ENCODE results near the gene ATP23. TPM values are rescaled to one million over a fixed set of nuclear protein-coding genes. Genes with fewer than 3 reads are reported as not detected.

Gene ATP23
- total RNA-seq, 1 donor from 2014 or later = 8.0 TPM

DNA sequence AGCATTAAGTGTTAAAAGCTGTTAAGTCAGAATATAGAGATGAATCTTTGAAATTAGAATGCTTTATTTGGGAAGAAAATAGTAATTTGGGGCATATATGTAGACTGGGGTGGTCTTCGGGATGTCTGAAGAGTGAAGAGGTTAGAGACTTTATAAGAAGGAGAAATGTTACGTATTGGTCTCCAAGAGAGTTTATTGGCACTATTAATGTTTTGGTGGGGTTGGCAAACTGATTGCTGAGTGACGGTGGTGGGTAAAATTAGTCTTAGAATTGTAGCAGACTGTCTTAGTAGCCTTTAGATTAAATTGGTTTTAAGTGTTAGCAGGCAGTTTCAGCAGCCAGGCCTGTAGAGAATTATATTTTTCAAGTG is 4.9 kb upstream of the ATP23 start:
- TF ChIP-seq, protein P1, sequence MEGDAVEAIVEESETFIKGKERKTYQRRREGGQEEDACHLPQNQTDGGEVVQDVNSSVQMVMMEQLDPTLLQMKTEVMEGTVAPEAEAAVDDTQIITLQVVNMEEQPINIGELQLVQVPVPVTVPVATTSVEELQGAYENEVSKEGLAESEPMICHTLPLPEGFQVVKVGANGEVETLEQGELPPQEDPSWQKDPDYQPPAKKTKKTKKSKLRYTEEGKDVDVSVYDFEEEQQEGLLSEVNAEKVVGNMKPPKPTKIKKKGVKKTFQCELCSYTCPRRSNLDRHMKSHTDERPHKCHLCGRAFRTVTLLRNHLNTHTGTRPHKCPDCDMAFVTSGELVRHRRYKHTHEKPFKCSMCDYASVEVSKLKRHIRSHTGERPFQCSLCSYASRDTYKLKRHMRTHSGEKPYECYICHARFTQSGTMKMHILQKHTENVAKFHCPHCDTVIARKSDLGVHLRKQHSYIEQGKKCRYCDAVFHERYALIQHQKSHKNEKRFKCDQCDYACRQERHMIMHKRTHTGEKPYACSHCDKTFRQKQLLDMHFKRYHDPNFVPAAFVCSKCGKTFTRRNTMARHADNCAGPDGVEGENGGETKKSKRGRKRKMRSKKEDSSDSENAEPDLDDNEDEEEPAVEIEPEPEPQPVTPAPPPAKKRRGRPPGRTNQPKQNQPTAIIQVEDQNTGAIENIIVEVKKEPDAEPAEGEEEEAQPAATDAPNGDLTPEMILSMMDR (conservative IDR thresholded peaks at IDR 0.05) = no peak
- H3K27me3 Mint-ChIP-seq (ENCODE audit: low read depth) = peaks cover 21% of the 10 kb centered on the region
- no peak for DNase-seq (ENCODE audit: low read depth, low spot score)
- peaks cover 2% of the 10 kb centered on the region for H3K9me3 Mint-ChIP-seq
- H3K27ac Mint-ChIP-seq (ENCODE audit: unreplicated experiment) = no peak overlapping the region
- peaks cover 33% of the 10 kb centered on the region for H3K4me1 Mint-ChIP-seq
- peak overlapping the region; percentile 95 for H3K4me3 Mint-ChIP-seq
- no peaks in the 10 kb centered on the region for H3K36me3 Mint-ChIP-seq (ENCODE audit: low read depth)

DNA sequence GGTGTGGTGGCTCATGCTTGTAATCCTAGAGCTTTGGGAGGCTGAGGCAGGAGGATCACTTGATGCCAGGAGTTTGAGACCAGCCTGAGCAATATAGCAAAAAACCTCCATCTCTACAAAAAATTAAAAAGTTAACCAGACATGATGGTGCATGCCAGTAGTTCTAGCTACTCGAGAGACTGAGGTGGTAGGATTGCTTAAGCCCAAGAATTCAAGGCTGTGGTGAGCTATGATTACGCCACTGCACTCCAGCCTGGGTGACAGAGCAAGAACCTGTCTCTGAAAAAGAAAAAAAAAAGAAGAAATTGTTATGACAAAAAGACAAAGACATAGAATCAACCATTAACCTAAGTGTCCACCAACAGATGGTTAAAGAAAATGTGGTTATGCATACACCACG is 2.1 kb upstream of the ATP23 start:
- H3K9me3 Mint-ChIP-seq = peaks cover 2% of the 10 kb centered on the region
- no peaks in the 10 kb centered on the region for H3K36me3 Mint-ChIP-seq (ENCODE audit: low read depth)
- H3K4me1 Mint-ChIP-seq = peaks cover 44% of the 10 kb centered on the region
- H3K27me3 Mint-ChIP-seq (ENCODE audit: low read depth) = peaks cover 21% of the 10 kb centered on the region
- TF ChIP-seq, protein P1 (conservative IDR thresholded peaks at IDR 0.05) = no peak
- H3K27ac Mint-ChIP-seq (ENCODE audit: unreplicated experiment) = no peak overlapping the region
- no peak for DNase-seq (ENCODE audit: low read depth, low spot score)
- peak overlapping the region; percentile 75 for H3K4me3 Mint-ChIP-seq

GRCh38 chr12:57940052-57940914 is 1.1 kb upstream of the ATP23 start:
- Mint-ChIP-seq H3K36me3 (ENCODE audit: low read depth) (no peaks in the 10 kb centered on the region), H3K9me3 (peaks cover 2% of the 10 kb centered on the region), H3K4me1 (peaks cover 38% of the 10 kb centered on the region), H3K27me3 (ENCODE audit: low read depth) (peaks cover 21% of the 10 kb centered on the region), H3K4me3 (peak overlapping the region; percentile 96), H3K27ac (ENCODE audit: unreplicated experiment) (peak overlapping the region; percentile 93)
- TF ChIP-seq, protein P1 (conservative IDR thresholded peaks at IDR 0.05) = no peak
- DNase-seq (ENCODE audit: low read depth, low spot score) = no peak

DNA sequence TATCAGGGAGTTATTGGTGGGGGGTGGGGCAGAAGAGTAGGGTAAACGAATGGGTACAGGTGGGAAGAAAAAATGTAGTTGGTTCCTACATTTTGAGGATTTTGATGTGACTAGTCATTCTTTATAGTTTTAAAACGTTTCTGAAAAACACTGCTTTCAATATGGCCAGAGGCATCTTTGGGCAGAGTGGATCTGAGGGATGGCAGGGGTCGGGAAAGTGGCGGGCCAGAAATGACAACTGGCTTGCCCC is 527 bp upstream of the ATP23 start:
- TF ChIP-seq, protein P1 (conservative IDR thresholded peaks at IDR 0.05) = no peak
- Mint-ChIP-seq H3K27ac (ENCODE audit: unreplicated experiment) (peak overlapping the region; percentile 93), H3K4me3 (peak overlapping the region; percentile 96), H3K36me3 (ENCODE audit: low read depth) (no peaks in the 10 kb centered on the region), H3K27me3 (ENCODE audit: low read depth) (peaks cover 21% of the 10 kb centered on the region), H3K9me3 (peaks cover 2% of the 10 kb centered on the region), H3K4me1 (peaks cover 32% of the 10 kb centered on the region)
- DNase-seq (ENCODE audit: low read depth, low spot score) = no peak

DNA sequence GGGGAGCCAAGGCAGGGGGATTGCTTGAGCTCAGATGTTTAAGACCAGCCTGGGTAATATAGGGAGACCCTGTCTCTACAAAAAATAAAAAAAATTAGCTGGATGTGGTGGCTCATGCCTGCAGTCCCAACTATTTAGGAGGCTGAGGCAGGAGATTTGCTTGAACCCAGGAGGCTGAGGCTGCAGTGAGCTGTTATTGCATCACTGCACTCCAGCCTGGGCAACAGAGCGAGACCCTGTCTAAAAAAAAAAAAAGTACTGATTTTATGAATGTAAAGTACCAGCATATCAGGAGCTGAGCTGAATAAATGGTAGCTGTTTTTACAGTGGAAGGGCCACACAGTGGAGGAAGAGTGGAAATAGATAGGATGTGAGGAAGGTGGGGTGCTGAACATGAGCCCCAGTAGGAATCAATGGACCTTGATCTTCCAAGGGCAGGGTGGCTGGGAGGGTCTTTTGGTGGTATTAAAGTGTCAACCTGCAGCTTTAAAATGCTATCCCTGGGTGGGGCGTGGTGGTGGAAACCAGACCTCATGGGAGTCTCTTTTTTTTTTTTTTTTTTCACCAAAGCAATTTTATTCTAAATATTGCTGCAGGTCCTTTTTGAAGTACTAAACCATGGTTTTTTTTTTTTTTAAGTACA is 2.2 kb downstream of the ATP23 start:
- peaks cover 12% of the 10 kb centered on the region for H3K27me3 Mint-ChIP-seq (ENCODE audit: low read depth)
- no peak for DNase-seq (ENCODE audit: low read depth, low spot score)
- no peaks in the 10 kb centered on the region for H3K9me3 Mint-ChIP-seq
- TF ChIP-seq, protein P1 (conservative IDR thresholded peaks at IDR 0.05) = no peak
- H3K36me3 Mint-ChIP-seq (ENCODE audit: low read depth) = no peaks in the 10 kb centered on the region
- H3K4me1 Mint-ChIP-seq = peaks cover 20% of the 10 kb centered on the region
- H3K4me3 Mint-ChIP-seq = peak overlapping the region; percentile 96
- H3K27ac Mint-ChIP-seq (ENCODE audit: unreplicated experiment) = no peak overlapping the region

All from neural crest cell (in vitro differentiated cells).